Astrocyte (in vitro differentiated cells and primary cell): ENCODE measurements around the gene FAM151B.
"Not testable (repeated sequence)": the region's sequence is repeated elsewhere in the genome, so short reads cannot be mapped to it uniquely, and the experiment has no call there.

Experiments used
- EZH2 ChIP-seq: IDR thresholded peaks from 2 replicates; pipeline ENCODE4 v1.6.1; 2012; ENCODE audit warnings: mild to moderate bottlenecking, low read length, inconsistent platforms; ENCODE audit not compliant: insufficient read depth
- TF ChIP-seq, protein P1 (sequence below): IDR thresholded peaks from 2 replicates; pipeline ENCODE4 v1.5.1; 2011; ENCODE audit warnings: low read depth, mild to moderate bottlenecking, inconsistent platforms, low read length, moderate library complexity; ENCODE audit not compliant: insufficient read depth

GRCh38 chr5:80580291-80580690, 92.4 kb downstream of the FAM151B start:
- TF ChIP-seq, protein P1, sequence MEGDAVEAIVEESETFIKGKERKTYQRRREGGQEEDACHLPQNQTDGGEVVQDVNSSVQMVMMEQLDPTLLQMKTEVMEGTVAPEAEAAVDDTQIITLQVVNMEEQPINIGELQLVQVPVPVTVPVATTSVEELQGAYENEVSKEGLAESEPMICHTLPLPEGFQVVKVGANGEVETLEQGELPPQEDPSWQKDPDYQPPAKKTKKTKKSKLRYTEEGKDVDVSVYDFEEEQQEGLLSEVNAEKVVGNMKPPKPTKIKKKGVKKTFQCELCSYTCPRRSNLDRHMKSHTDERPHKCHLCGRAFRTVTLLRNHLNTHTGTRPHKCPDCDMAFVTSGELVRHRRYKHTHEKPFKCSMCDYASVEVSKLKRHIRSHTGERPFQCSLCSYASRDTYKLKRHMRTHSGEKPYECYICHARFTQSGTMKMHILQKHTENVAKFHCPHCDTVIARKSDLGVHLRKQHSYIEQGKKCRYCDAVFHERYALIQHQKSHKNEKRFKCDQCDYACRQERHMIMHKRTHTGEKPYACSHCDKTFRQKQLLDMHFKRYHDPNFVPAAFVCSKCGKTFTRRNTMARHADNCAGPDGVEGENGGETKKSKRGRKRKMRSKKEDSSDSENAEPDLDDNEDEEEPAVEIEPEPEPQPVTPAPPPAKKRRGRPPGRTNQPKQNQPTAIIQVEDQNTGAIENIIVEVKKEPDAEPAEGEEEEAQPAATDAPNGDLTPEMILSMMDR, result not testable (repeated sequence)
- not testable (repeated sequence) for TF ChIP-seq EZH2
